H9 (cell line): ENCODE measurements around the gene SALL3. TPM values are rescaled to one million over a fixed set of nuclear protein-coding genes. Genes with fewer than 3 reads are reported as not detected.

Experiments
- DNase-seq: peaks from one replicate; pipeline ENCODE4 v3.0.0-alpha.2; 2017
- H2AFZ ChIP-seq: one replicate; pipeline ENCODE4 v1.6.1; 2013; ENCODE audit warnings: mild to moderate bottlenecking, low read length, control low read depth, moderate library complexity
- H2AK5ac ChIP-seq: 2 replicates; pipeline ENCODE4 v1.6.1; 2013; ENCODE audit warnings: low read length, control low read depth, mixed read lengths; ENCODE audit not compliant: insufficient read length
- H2BK120ac ChIP-seq: one replicate; pipeline ENCODE4 v1.6.1; 2013; ENCODE audit warnings: low read depth, mild to moderate bottlenecking, low read length, control low read depth, inconsistent platforms; ENCODE audit not compliant: poor library complexity, severe bottlenecking
- H2BK12ac ChIP-seq: 2 replicates; pipeline ENCODE4 v1.6.1; 2013; ENCODE audit warnings: low read length, control low read depth, mixed read lengths, low read depth; ENCODE audit not compliant: insufficient read length
- H2BK15ac ChIP-seq: 2 replicates; pipeline ENCODE4 v1.6.1; 2013; ENCODE audit warnings: low read depth, low read length, control low read depth
- H2BK20ac ChIP-seq: one replicate; pipeline ENCODE4 v1.6.1; 2013; ENCODE audit warnings: low read depth, mild to moderate bottlenecking, low read length, control low read depth, inconsistent platforms; ENCODE audit not compliant: poor library complexity, severe bottlenecking
- H2BK5ac ChIP-seq: 2 replicates; pipeline ENCODE4 v1.6.1; 2013; ENCODE audit warnings: low read length, control low read depth, mixed read lengths; ENCODE audit not compliant: insufficient read length
- H3K14ac ChIP-seq: 2 replicates; pipeline ENCODE4 v1.6.1; 2013; ENCODE audit warnings: low read length, control low read depth; ENCODE audit not compliant: insufficient read depth
- H3K18ac ChIP-seq: 2 replicates; pipeline ENCODE4 v1.6.1; 2013; ENCODE audit warnings: low read depth, mild to moderate bottlenecking, mixed read lengths, low read length, control low read depth; ENCODE audit not compliant: insufficient read length
- H3K23ac ChIP-seq: 2 replicates; pipeline ENCODE4 v1.6.1; 2013; ENCODE audit warnings: low read length, control low read depth, mixed read lengths, low read depth; ENCODE audit not compliant: insufficient read length
- H3K23me2 ChIP-seq: 2 replicates; pipeline ENCODE4 v1.6.1; 2013; ENCODE audit warnings: low read depth, mild to moderate bottlenecking, mixed read lengths, low read length, control low read depth; ENCODE audit not compliant: insufficient read length, poor library complexity, severe bottlenecking
- H3K27ac ChIP-seq: 2 replicates; pipeline ENCODE4 v1.5.1; 2013; ENCODE audit warnings: low read length, control low read depth, mixed read lengths, low read depth; ENCODE audit not compliant: insufficient read length
- H3K27me3 ChIP-seq: 2 replicates; pipeline ENCODE4 v1.6.1; 2013; ENCODE audit warnings: low read length, control low read depth, inconsistent platforms; ENCODE audit not compliant: insufficient read depth
- H3K4ac ChIP-seq: 2 replicates; pipeline ENCODE4 v1.6.1; 2013; ENCODE audit warnings: low read depth, mild to moderate bottlenecking, control low read depth, inconsistent platforms, low read length, moderate library complexity
- H3K4me1 ChIP-seq: 2 replicates; pipeline ENCODE4 v1.6.1; 2013; ENCODE audit warnings: low read length, control low read depth, inconsistent platforms; ENCODE audit not compliant: insufficient read depth
- H3K4me2 ChIP-seq: 2 replicates; pipeline ENCODE4 v1.6.1; 2013; ENCODE audit warnings: low read length, control low read depth, mixed read lengths; ENCODE audit not compliant: insufficient read length, insufficient read depth
- H3K56ac ChIP-seq: 2 replicates; pipeline ENCODE4 v1.6.1; 2013; ENCODE audit warnings: low read depth, mild to moderate bottlenecking, mixed read lengths, low read length, control low read depth; ENCODE audit not compliant: insufficient read length
- H3K79me1 ChIP-seq: 2 replicates; pipeline ENCODE4 v1.6.1; 2013; ENCODE audit warnings: low read depth, mild to moderate bottlenecking, moderate library complexity, low read length, control low read depth, inconsistent platforms; ENCODE audit not compliant: insufficient read depth, poor library complexity, severe bottlenecking
- H3K79me2 ChIP-seq: 2 replicates; pipeline ENCODE4 v1.6.1; 2013; ENCODE audit warnings: low read length, control low read depth, inconsistent platforms; ENCODE audit not compliant: insufficient read depth
- H3K9ac ChIP-seq: 2 replicates; pipeline ENCODE4 v1.6.1; 2013; ENCODE audit warnings: low read length, control low read depth, mixed read lengths; ENCODE audit not compliant: insufficient read length; ENCODE audit errors: extremely low read depth
- H3K9me3 ChIP-seq: one replicate; pipeline ENCODE4 v1.6.1; 2013; ENCODE audit warnings: low read depth, low read length, inconsistent platforms; ENCODE audit not compliant: control insufficient read depth
- H3T11ph ChIP-seq: one replicate; pipeline ENCODE4 v1.6.1; 2013; ENCODE audit warnings: mild to moderate bottlenecking, low read length, control low read depth, inconsistent platforms
- H4K20me1 ChIP-seq: one replicate; pipeline ENCODE4 v1.6.1; 2013; ENCODE audit not compliant: control insufficient read depth, insufficient read length, insufficient read depth
- H4K5ac ChIP-seq: 2 replicates; pipeline ENCODE4 v1.6.1; 2013; ENCODE audit warnings: low read depth, mild to moderate bottlenecking, mixed read lengths, low read length, control low read depth; ENCODE audit not compliant: insufficient read length
- H4K8ac ChIP-seq: replicated peaks from 2 replicates; pipeline ENCODE4 v1.6.1; 2013; ENCODE audit warnings: low read length, control low read depth, mixed read lengths, low read depth; ENCODE audit not compliant: insufficient read length
- H4K91ac ChIP-seq: 2 replicates; pipeline ENCODE4 v1.6.1; 2013; ENCODE audit warnings: low read depth, mild to moderate bottlenecking, moderate library complexity, mixed read lengths, low read length, control low read depth; ENCODE audit not compliant: insufficient read length
- H3K27ac Mint-ChIP-seq, 3 experiments: 2 replicates in 2 of 3; 3 replicates in 1 of 3; pipeline ENCODE4 v1.8.0; 2020 to 2021; ENCODE audit warnings: mixed read lengths in 3 of 3, mild to moderate bottlenecking in 1 of 3, moderate library complexity in 1 of 3
- H3K27me3 Mint-ChIP-seq: 2 replicates; pipeline ENCODE4 v1.8.0; 2021; ENCODE audit warnings: low read depth, mild to moderate bottlenecking, moderate library complexity, mixed read lengths
- H3K36me3 Mint-ChIP-seq, 3 experiments: 2 replicates in 2 of 3; 3 replicates in 1 of 3; pipeline ENCODE4 v1.8.0; 2020 to 2021; ENCODE audit warnings: low read depth in 3 of 3, mixed read lengths in 3 of 3; ENCODE audit not compliant: insufficient read depth in 1 of 3
- H3K4me1 Mint-ChIP-seq, 2 experiments: 2 replicates each; pipeline ENCODE4 v1.8.0; 2020; ENCODE audit warnings: mixed read lengths in 2 of 2
- H3K4me3 Mint-ChIP-seq, 2 experiments: 2 replicates in 1 of 2; 3 replicates in 1 of 2; pipeline ENCODE4 v1.8.0; 2020 to 2021; ENCODE audit warnings: mild to moderate bottlenecking in 2 of 2, mixed read lengths in 2 of 2, moderate library complexity in 1 of 2
- H3K9me3 Mint-ChIP-seq, 2 experiments: 2 replicates in 1 of 2; 3 replicates in 1 of 2; pipeline ENCODE4 v1.8.0; 2020; ENCODE audit warnings: mild to moderate bottlenecking in 2 of 2, mixed read lengths in 2 of 2, moderate library complexity in 1 of 2
- CTCF ChIP-seq: fragments of 200-600 bp; sonication (generic); conservative IDR thresholded peaks from 3 replicates; pipeline ENCODE4 v1.8.0; 2021; ENCODE audit warnings: antibody characterized with exemption, mild to moderate bottlenecking
- WGBS: extraction: QIAGEN DNeasy Blood & Tissue Kit; methylation state at CpG from one replicate; pipeline ENCODE4 v1.1.7; 2013; ENCODE audit warnings: missing lambda C conversion rate, low lambda C conversion rate, mixed read lengths; ENCODE audit not compliant: insufficient read length; ENCODE audit errors: extremely low coverage; 5-methylcytosine and 5-hydroxymethylcytosine counted together
- total RNA-seq: library from RNA; stranded (reverse); gene quantifications from 2 replicates; pipeline ENCODE4 v1.2.1, GENCODE V29; 2021

SALL3 gene
- total RNA-seq, 1 experiment from 2014 or later: 52.4 TPM

- Mint-ChIP-seq H3K4me3 (no peak overlapping the region), H3K27ac (peak overlapping the region in 1 of 3 experiments; percentile 16; a peak in 2 of 7 replicates), H3K4me1 (peaks cover 8 to 10% of the 10 kb centered on the region in 2 experiments), H3K36me3 (no peaks in the 10 kb centered on the region), H3K9me3 (no peaks in the 10 kb centered on the region), H3K27me3 (0 out of 2 replicates have a peak, but pooled peaks cover 4% of the 10 kb centered on the region)
- H2AK5ac ChIP-seq: no peak overlapping the region
- H3T11ph ChIP-seq: no peak overlapping the region
- no peak overlapping the region for H3K23ac ChIP-seq
- H3K79me1 ChIP-seq: no peaks in the 10 kb centered on the region
- H4K91ac ChIP-seq: no peak overlapping the region
- no peaks in the 10 kb centered on the region for H3K4me1 ChIP-seq
- H4K5ac ChIP-seq: no peak overlapping the region
- H3K9ac ChIP-seq: no peak overlapping the region
- no peaks in the 10 kb centered on the region for H4K20me1 ChIP-seq
- no peak overlapping the region for H3K4ac ChIP-seq
- H2AFZ ChIP-seq: no peak overlapping the region
- H3K27me3 ChIP-seq: no peaks in the 10 kb centered on the region
- H3K18ac ChIP-seq: no peak overlapping the region
- no peak for TF ChIP-seq CTCF
- no peak overlapping the region for H4K8ac ChIP-seq
- H3K14ac ChIP-seq: no peak overlapping the region
- H3K56ac ChIP-seq: no peak overlapping the region
- no peak overlapping the region for H3K27ac ChIP-seq
- H2BK5ac ChIP-seq: no peak overlapping the region
- no peak overlapping the region for H3K4me2 ChIP-seq
- no peaks in the 10 kb centered on the region for H3K23me2 ChIP-seq
- no peaks in the 10 kb centered on the region for H3K79me2 ChIP-seq
- no peak overlapping the region for H2BK15ac ChIP-seq
- H2BK20ac ChIP-seq: no peak overlapping the region
- H3K9me3 ChIP-seq: no peaks in the 10 kb centered on the region
- WGBS: no CpG with 5 or more reads among the region's 20 CpGs
- no peak overlapping the region for H2BK12ac ChIP-seq
- no peak for DNase-seq
- no peak overlapping the region for H2BK120ac ChIP-seq
Observed at GRCh38 chr18:78934551-78935225, 44.9 kb upstream of the SALL3 start.
